HEK293T (cell line): ENCODE results near the gene MAIP1.

Experiments used
- CTCF ChIA-PET: fragments of 350-600 bp; formaldehyde crosslinking; extraction: SDS; loops from one replicate; lab custom pipeline; 2021; ENCODE audit warnings: antibody characterized with exemption, inconsistent platforms; lab: Yijun Ruan, JAX
- POLR2A ChIA-PET: fragments of 350-600 bp; formaldehyde crosslinking; extraction: SDS; loops from one replicate; lab custom pipeline; 2020; ENCODE audit warnings: antibody characterized with exemption, inconsistent platforms; lab: Yijun Ruan, JAX
- DNase-seq: peaks from one replicate; pipeline ENCODE4 v3.0.0; 2012; ENCODE audit warnings: mixed read lengths; ENCODE audit errors: extremely low spot score
- ARNT ChIP-seq: fragments of 450-650 bp; IDR thresholded peaks from 2 replicates; pipeline ENCODE4 v1.6.1; 2017; ENCODE audit warnings: mild to moderate bottlenecking
- BHLHE40 ChIP-seq: fragments of 450-650 bp; IDR thresholded peaks from 2 replicates; pipeline ENCODE4 v1.6.1; 2016; ENCODE audit warnings: mild to moderate bottlenecking, moderate library complexity, borderline replicate concordance
- CTBP1 ChIP-seq: fragments of 450-650 bp; IDR thresholded peaks from 2 replicates; pipeline ENCODE4 v1.6.1; 2016; ENCODE audit warnings: borderline replicate concordance
- ELF4 ChIP-seq: fragments of 450-650 bp; IDR thresholded peaks from 2 replicates; pipeline ENCODE4 v1.6.1; 2017; ENCODE audit warnings: antibody characterized with exemption
- FOXA1 ChIP-seq: fragments of 450-650 bp; IDR thresholded peaks from 2 replicates; pipeline ENCODE4 v1.6.1; 2016; ENCODE audit warnings: mild to moderate bottlenecking
- FOXK2 ChIP-seq: fragments of 450-650 bp; IDR thresholded peaks from 2 replicates; pipeline ENCODE4 v1.6.1; 2016; ENCODE audit warnings: mild to moderate bottlenecking
- FOXM1 ChIP-seq: fragments of 450-650 bp; IDR thresholded peaks from 2 replicates; pipeline ENCODE4 v1.6.1; 2017; ENCODE audit warnings: mild to moderate bottlenecking, borderline replicate concordance
- HDGF ChIP-seq: fragments of 450-650 bp; IDR thresholded peaks from 2 replicates; pipeline ENCODE4 v1.6.1; 2017; ENCODE audit warnings: antibody characterized with exemption, borderline replicate concordance
- L3MBTL2 ChIP-seq: fragments of 450-650 bp; conservative IDR thresholded peaks from 2 replicates; pipeline ENCODE4 v1.6.1; 2016; ENCODE audit warnings: mild to moderate bottlenecking
- LEF1 ChIP-seq: fragments of 450-650 bp; IDR thresholded peaks from 2 replicates; pipeline ENCODE4 v1.6.1; 2017; ENCODE audit warnings: mild to moderate bottlenecking, borderline replicate concordance
- NFRKB ChIP-seq: fragments of 450-650 bp; IDR thresholded peaks from 2 replicates; pipeline ENCODE4 v1.6.1; 2016; ENCODE audit warnings: mild to moderate bottlenecking, moderate library complexity
- PKNOX1 ChIP-seq: fragments of 450-650 bp; IDR thresholded peaks from 2 replicates; pipeline ENCODE4 v1.6.1; 2016
- SP1 ChIP-seq: fragments of 450-650 bp; IDR thresholded peaks from 2 replicates; pipeline ENCODE4 v1.6.1; 2017
- SUZ12 ChIP-seq: fragments of 450-650 bp; IDR thresholded peaks from 2 replicates; pipeline ENCODE4 v1.6.1; 2016; ENCODE audit warnings: mild to moderate bottlenecking
- TARDBP ChIP-seq: fragments of 450-650 bp; IDR thresholded peaks from 2 replicates; pipeline ENCODE4 v1.6.1; 2016
- ZNF384 ChIP-seq: fragments of 450-650 bp; IDR thresholded peaks from 2 replicates; pipeline ENCODE4 v1.6.1; 2016

The MAIP1 gene

GRCh38 chr2:199991691-199992090 is 36.3 kb downstream of the MAIP1 start:
- TF ChIP-seq ARNT (no peak), SUZ12 (no peak), HDGF (no peak), TARDBP (no peak), SP1 (no peak), L3MBTL2 (no peak), FOXK2 (no peak), LEF1 (no peak), ZNF384 (no peak), ELF4 (no peak), BHLHE40 (no peak), FOXM1 (no peak), CTBP1 (no peak), PKNOX1 (no peak)
- CTCF ChIA-PET, result no interaction called here
- no peak for DNase-seq
- POLR2A ChIA-PET, result no interaction called here

GRCh38 chr2:199992296-199992695 is 36.9 kb downstream of the MAIP1 start:
- ChIA-PET CTCF (no interaction called here), POLR2A (no interaction called here)
- no peak for DNase-seq
- TF ChIP-seq NFRKB (no peak), L3MBTL2 (no peak), FOXM1 (no peak), SUZ12 (no peak), LEF1 (no peak), CTBP1 (no peak), BHLHE40 (no peak), FOXA1 (no peak), FOXK2 (no peak), ELF4 (no peak), ARNT (no peak), PKNOX1 (no peak), TARDBP (no peak), HDGF (no peak), ZNF384 (no peak), SP1 (no peak)

GRCh38 chr2:199994371-199994770 is 39.0 kb downstream of the MAIP1 start:
- no peak for DNase-seq
- POLR2A ChIA-PET, result no interaction called here
- CTCF ChIA-PET, result no interaction called here
- no peak for TF ChIP-seq SP1
- no peak for TF ChIP-seq ARNT
- no peak for TF ChIP-seq L3MBTL2
- TF ChIP-seq BHLHE40, result no peak
- TF ChIP-seq ZNF384, result no peak
- no peak for TF ChIP-seq FOXM1
- no peak for TF ChIP-seq PKNOX1
- no peak for TF ChIP-seq SUZ12
- no peak for TF ChIP-seq FOXA1
- TF ChIP-seq NFRKB, result no peak

GRCh38 chr2:199994896-199995295 is 39.5 kb downstream of the MAIP1 start:
- ChIA-PET POLR2A (no interaction called here), CTCF (no interaction called here)
- TF ChIP-seq TARDBP, result no peak
- TF ChIP-seq L3MBTL2, result no peak
- TF ChIP-seq ARNT, result no peak
- TF ChIP-seq FOXK2, result no peak
- no peak for TF ChIP-seq ELF4
- TF ChIP-seq BHLHE40, result no peak
- no peak for TF ChIP-seq ZNF384
- no peak for TF ChIP-seq PKNOX1
- DNase-seq, result no peak

GRCh38 chr2:199997296-199997695 is 41.9 kb downstream of the MAIP1 start:
- TF ChIP-seq ARNT, result no peak
- TF ChIP-seq L3MBTL2, result no peak
- TF ChIP-seq SUZ12, result no peak
- TF ChIP-seq FOXA1, result no peak
- TF ChIP-seq BHLHE40, result no peak
- TF ChIP-seq FOXK2, result no peak
- TF ChIP-seq TARDBP, result no peak
- TF ChIP-seq ELF4, result no peak
- TF ChIP-seq SP1, result no peak
- TF ChIP-seq CTBP1, result no peak
- no peak for TF ChIP-seq HDGF
- TF ChIP-seq LEF1, result no peak
- no peak for TF ChIP-seq PKNOX1
- no peak for TF ChIP-seq FOXM1
- no peak for TF ChIP-seq NFRKB
- TF ChIP-seq ZNF384, result no peak
- no peak for DNase-seq
- POLR2A ChIA-PET, result no interaction called here
- CTCF ChIA-PET, result no interaction called here

GRCh38 chr2:199999166-199999565 is 43.8 kb downstream of the MAIP1 start:
- ChIA-PET CTCF (no interaction called here), POLR2A (no interaction called here)
- TF ChIP-seq ARNT (no peak), TARDBP (no peak), HDGF (no peak), FOXK2 (no peak), PKNOX1 (no peak), NFRKB (no peak), ELF4 (no peak), L3MBTL2 (no peak), SP1 (no peak), FOXA1 (no peak)
- DNase-seq, result no peak
